Osteoblast (primary cell): ENCODE data around the gene VAMP5. TPM values are rescaled to one million over a fixed set of nuclear protein-coding genes. Genes with fewer than 3 reads are reported as not detected.
A peak's percentile ranks its signal among the peaks of the same experiment; 100 is the strongest.

Experiments
- DNase-seq: peaks from one replicate; pipeline ENCODE4 v3.0.0; 2011; ENCODE audit warnings: low spot score, mixed read lengths; ENCODE audit not compliant: insufficient read length; ENCODE audit errors: missing footprints
- H2AFZ ChIP-seq: 2 replicates; pipeline ENCODE4 v1.6.0; 2011; ENCODE audit warnings: mild to moderate bottlenecking, low read length
- H3K27ac ChIP-seq: 2 replicates; pipeline ENCODE4 v1.5.1; 2011; ENCODE audit warnings: mild to moderate bottlenecking, low read depth, low read length, moderate library complexity
- H3K27me3 ChIP-seq: 2 replicates; pipeline ENCODE4 v1.6.0; 2012; ENCODE audit warnings: mild to moderate bottlenecking, control low read depth, inconsistent platforms, low read length, moderate library complexity; ENCODE audit not compliant: insufficient read depth
- H3K36me3 ChIP-seq: 2 replicates; pipeline ENCODE4 v1.5.1; 2011; ENCODE audit warnings: mild to moderate bottlenecking, low read length, control low read depth, moderate library complexity; ENCODE audit not compliant: insufficient read depth
- H3K4me1 ChIP-seq: 2 replicates; pipeline ENCODE4 v1.5.1; 2011; ENCODE audit warnings: mild to moderate bottlenecking, low read length, control low read depth, moderate library complexity; ENCODE audit not compliant: insufficient read depth
- H3K4me2 ChIP-seq: 2 replicates; pipeline ENCODE4 v1.6.0; 2011; ENCODE audit warnings: mild to moderate bottlenecking, low read length; ENCODE audit not compliant: insufficient read depth
- H3K4me3 ChIP-seq: fragments of 200-600 bp; sonication (generic); 3 replicates; pipeline ENCODE4 v1.5.1; 2012; ENCODE audit warnings: mild to moderate bottlenecking, low read length, inconsistent platforms; ENCODE audit not compliant: insufficient read depth
- H3K79me2 ChIP-seq: 2 replicates; pipeline ENCODE4 v1.6.0; 2012; ENCODE audit warnings: mild to moderate bottlenecking, low read length, control low read depth, inconsistent platforms; ENCODE audit not compliant: insufficient read depth
- H3K9me3 ChIP-seq: 2 replicates; pipeline ENCODE4 v1.5.1; 2011; ENCODE audit warnings: low read depth, low read length, control low read depth
- H4K20me1 ChIP-seq: 2 replicates; pipeline ENCODE4 v1.6.0; 2012; ENCODE audit warnings: mild to moderate bottlenecking, low read length, control low read depth; ENCODE audit not compliant: insufficient read depth
- CTCF ChIP-seq: IDR thresholded peaks from 2 replicates; pipeline ENCODE4 v1.5.1; 2011; ENCODE audit warnings: mild to moderate bottlenecking, low read depth, low read length, moderate library complexity; ENCODE audit errors: extremely low read depth
- total RNA-seq: library from RNA; depleted of rRNA; stranded (reverse); fragments of >200 nt; gene quantifications from 2 replicates; pipeline ENCODE4 v1.2.3, GENCODE V29; 2012

Gene VAMP5, protein sequence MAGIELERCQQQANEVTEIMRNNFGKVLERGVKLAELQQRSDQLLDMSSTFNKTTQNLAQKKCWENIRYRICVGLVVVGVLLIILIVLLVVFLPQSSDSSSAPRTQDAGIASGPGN
- total RNA-seq: 21.8 and 27.1 TPM in 2 replicates

DNA sequence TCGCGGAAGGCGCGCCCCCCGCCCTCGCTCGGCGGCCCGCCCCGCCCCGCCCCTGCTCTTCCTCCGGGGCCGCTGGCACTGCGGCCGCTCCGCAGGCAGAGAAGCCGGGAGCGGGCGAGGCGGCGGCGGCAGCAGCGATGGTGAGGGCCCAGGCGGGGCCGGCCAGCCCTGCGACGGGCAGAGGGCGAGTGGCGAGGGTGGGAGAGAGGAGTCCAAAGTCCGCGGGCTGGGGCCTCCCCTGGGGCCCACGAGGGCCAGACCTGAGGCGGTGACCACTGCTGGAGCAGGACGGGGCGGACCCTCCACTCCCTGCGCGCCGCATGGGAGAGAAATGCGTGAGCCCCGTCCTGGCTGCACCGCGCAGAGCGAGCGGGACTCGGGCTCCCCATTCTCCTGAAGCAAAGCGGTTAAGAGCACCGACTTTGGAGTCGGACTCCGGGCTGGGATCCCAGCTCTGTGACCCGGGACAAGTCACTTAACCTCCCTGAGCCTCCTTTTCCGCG lies at the start of gene VAMP5:
VAMP5 (plus strand) TSS at position 78 of the 503 bp plus-strand sequence; CDS start at position 138, 60 bp downstream.
- Histone ChIP-seq H3K27me3 (peaks cover 3% of the 10 kb centered on the region), H4K20me1 (no peaks in the 10 kb centered on the region), H3K4me2 (peak within 1 kb of the TSS; percentile 78), H3K36me3 (no peaks in the 10 kb centered on the region), H3K79me2 (peaks cover 17% of the 10 kb centered on the region), H3K4me1 (peaks cover 25% of the 10 kb centered on the region), H2AFZ (peak within 1 kb of the TSS; percentile 78), H3K27ac (peak within 1 kb of the TSS; percentile 13), H3K4me3 (peak within 1 kb of the TSS; percentile 67), H3K9me3 (no peaks in the 10 kb centered on the region)
- no peak for TF ChIP-seq CTCF
- peak; percentile 90 for DNase-seq

DNA sequence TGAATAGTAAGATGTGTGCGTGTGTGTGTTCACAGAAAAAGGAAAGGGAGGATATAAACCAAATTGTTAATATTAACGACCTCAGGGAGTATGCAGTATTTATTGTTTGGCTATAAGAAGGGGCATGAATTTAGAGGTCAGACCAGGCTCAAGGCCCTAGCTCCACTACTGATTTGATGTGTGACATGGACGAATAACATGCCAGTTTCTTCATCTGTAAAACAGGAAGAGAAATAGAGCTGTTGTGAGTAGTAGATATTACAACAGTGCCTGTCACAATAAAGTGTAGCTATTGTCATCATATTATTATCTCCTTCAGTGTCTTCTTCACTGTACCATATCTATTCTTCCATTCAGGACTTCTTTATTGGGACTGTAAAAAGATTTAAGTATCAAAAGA lies 49.4 kb upstream of the VAMP5 start:
- Histone ChIP-seq H2AFZ (no peak overlapping the region), H3K27me3 (no peaks in the 10 kb centered on the region), H3K27ac (no peak overlapping the region), H3K36me3 (no peaks in the 10 kb centered on the region), H3K9me3 (no peaks in the 10 kb centered on the region), H3K4me2 (no peak overlapping the region), H3K4me1 (peaks cover 18% of the 10 kb centered on the region), H3K4me3 (no peak overlapping the region), H3K79me2 (peaks cover 32% of the 10 kb centered on the region), H4K20me1 (peaks cover 3% of the 10 kb centered on the region)
- no peak for DNase-seq
- no peak for TF ChIP-seq CTCF

GRCh38 chr2:85536479-85536878 lies 47.8 kb upstream of the VAMP5 start:
- Histone ChIP-seq H3K4me3 (no peak overlapping the region), H3K4me2 (peak overlapping the region; percentile 82), H3K4me1 (peaks cover 26% of the 10 kb centered on the region), H3K9me3 (no peaks in the 10 kb centered on the region), H4K20me1 (peaks cover 18% of the 10 kb centered on the region), H3K27me3 (no peaks in the 10 kb centered on the region), H3K79me2 (peaks cover 48% of the 10 kb centered on the region), H2AFZ (peak overlapping the region; percentile 85), H3K36me3 (peaks cover 9% of the 10 kb centered on the region), H3K27ac (peak overlapping the region; percentile 99)
- TF ChIP-seq CTCF: no peak
- peak; percentile 95 for DNase-seq

- Histone ChIP-seq H3K4me2 (peak overlapping the region; percentile 82), H3K4me1 (peaks cover 33% of the 10 kb centered on the region), H3K9me3 (no peaks in the 10 kb centered on the region), H3K4me3 (peak overlapping the region; percentile 83), H2AFZ (peak overlapping the region; percentile 88), H3K27ac (peak overlapping the region; percentile 99), H3K27me3 (no peaks in the 10 kb centered on the region), H3K79me2 (peaks cover 62% of the 10 kb centered on the region), H4K20me1 (peaks cover 32% of the 10 kb centered on the region), H3K36me3 (peaks cover 23% of the 10 kb centered on the region)
- TF ChIP-seq CTCF: no peak
- peak; percentile 86 for DNase-seq
These were observed 46.4 kb upstream of the VAMP5 start for GRCh38 chr2:85537600-85538506.
